Activated naive CD8-positive, alpha-beta T cell treated with anti-CD3 and anti-CD28 coated beads, Interleukin-2, amount 50 U/mL, for 16 hours (primary cell): Measurements from ENCODE around the gene RPL27.
"Not testable (repeated sequence)": the region's sequence is repeated elsewhere in the genome, so short reads cannot be mapped to it uniquely, and the experiment has no call there.

Experiments
- DNase-seq: peaks from one replicate; pipeline ENCODE4 v3.0.0-alpha.2; 2020; ENCODE audit warnings: low read depth, low spot score

The RPL27 gene

GRCh38 chr17:42997984-42998938 is at the start of gene RPL27:
RPL27 (plus strand) TSS chr17:42998419; CDS start chr17:42998751, 332 bp downstream.
- DNase-seq = peak; percentile 94

DNA sequence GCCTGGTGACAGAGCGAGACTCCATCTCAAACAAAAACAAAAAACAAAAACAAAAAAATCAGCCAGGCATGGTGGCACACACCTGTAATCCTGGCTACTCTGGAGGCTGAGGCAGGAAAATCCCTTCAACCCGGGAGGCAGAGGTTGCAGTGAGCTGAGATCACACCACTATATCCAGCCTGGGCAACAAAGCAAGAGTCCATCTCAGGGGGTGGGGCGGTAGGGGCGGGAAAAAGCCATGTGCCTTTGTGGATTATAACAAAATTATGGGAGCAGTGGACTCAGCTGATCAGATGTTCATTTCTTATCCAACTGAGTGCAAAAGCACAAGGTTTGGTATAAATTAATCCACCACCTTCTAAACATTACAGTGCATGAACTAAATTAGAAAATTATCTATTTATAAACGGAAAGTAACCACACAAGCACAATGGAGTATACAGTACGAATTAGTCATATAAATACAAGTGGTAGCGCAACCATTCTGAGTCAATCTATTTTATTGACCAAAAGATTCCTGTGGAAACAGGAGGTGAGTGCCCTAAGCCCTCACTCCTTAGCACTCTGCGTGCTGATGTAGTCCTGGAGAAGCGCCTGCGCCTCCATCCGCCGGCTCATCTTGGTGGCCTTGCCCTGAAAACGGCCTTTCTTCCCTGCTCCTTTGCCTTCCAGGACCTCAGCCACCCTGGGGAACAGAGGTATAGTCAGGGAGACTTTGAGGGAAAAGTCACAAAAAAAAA is 48.0 kb upstream of the RPL27 start:
- no peak for DNase-seq

GRCh38 chr17:42953669-42954068 is 44.5 kb upstream of the RPL27 start:
- no peak for DNase-seq

DNA sequence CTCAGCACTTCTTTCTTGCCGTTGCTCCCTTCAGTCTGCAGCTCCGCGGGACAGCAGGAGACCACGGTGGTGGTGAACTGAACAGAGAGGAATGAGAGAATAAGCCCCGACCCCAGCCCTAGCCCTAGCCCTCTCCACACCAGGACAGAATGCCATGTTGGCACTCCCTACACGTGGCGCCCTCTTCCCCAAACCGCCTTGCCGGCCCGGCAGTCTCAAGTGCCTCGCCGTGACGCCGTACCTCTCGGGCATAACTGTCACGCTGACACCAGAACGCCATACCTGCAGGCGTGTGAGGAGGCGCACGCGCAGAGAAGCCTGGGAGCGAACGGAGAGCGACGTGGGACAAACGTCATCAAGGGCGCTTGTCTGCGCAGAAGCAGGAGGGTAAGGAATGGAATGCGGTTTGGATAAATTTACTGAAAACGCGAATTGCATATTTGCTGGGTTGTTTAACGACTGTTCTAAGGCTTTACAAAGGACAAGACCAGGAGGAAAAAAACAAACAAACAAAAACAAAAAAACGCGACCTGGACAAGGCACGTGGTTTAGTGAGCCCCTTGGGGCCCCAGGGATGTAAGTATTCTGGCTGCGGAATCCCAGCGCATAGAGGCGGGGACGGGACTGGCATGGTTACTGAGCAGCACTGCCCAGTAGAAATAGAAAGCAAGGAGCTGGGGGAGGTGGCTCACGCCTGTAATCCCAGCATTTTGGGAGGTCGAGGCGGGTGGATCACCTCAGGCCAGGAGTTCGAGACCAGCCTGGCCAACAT is 33.9 kb upstream of the RPL27 start, which contains the start of gene AARSD1:
Gene AARSD1 (minus strand): TSS at position 294 of the 772 bp plus-strand sequence. CDS start 14 bp downstream, at position 280.
- DNase-seq = peak; percentile 78

DNA sequence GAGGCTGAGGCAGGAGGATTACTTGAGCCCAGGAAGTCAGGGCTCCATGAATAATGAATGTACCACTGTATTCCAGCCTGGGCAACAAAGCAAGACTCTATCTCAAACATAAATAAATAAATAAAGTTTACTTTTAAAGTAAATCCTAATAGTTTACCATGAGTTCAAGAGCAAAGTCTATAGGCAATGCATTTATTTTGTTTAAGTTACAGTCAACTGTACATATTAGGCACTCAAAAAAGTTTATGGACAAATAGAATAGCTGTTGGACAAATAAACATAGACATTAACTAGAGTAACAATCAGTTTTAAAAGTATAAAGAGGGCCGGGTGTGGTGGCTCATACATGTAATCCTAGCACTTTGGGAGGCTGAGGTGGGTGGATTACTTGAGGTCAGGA is 30.3 kb upstream of the RPL27 start:
- no peak for DNase-seq

DNA sequence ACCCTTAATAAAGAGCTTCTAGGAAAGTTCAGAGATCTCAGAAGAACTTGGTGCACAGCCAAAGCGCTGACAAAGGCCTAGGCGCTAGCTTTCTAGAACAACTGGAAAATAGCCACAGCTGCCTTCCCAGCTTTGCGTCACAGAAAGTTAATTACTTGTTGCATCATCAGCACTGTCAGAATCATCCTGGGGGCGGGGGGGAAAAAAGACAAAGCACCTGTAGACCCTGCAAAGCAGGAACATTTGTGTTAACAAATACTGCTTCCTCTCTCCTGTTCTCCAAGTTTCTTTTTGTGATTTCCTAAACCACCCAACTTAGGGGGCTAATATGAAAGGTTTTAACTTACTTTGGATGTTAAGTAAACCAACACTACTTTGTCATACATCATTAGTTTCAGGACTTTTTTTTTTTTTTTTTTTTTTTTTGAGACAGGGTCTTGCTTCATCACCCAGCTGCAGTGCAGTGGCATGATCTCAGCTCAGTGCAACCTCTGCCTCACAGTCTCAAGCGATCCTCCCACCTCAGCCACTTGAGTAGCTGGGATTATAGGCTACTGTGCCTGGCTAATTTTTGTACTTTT is 29.1 kb upstream of the RPL27 start:
- DNase-seq = no peak

GRCh38 chr17:42971589-42971988 is 26.6 kb upstream of the RPL27 start:
- no peak for DNase-seq

- DNase-seq = not testable (repeated sequence)
These were observed 24.9 kb upstream of the RPL27 start for GRCh38 chr17:42973323-42973722.

GRCh38 chr17:42975265-42975664 is 23.0 kb upstream of the RPL27 start:
- DNase-seq = no peak

- DNase-seq = not testable (repeated sequence)
These were observed 22.5 kb upstream of the RPL27 start for GRCh38 chr17:42975701-42976100.

DNA sequence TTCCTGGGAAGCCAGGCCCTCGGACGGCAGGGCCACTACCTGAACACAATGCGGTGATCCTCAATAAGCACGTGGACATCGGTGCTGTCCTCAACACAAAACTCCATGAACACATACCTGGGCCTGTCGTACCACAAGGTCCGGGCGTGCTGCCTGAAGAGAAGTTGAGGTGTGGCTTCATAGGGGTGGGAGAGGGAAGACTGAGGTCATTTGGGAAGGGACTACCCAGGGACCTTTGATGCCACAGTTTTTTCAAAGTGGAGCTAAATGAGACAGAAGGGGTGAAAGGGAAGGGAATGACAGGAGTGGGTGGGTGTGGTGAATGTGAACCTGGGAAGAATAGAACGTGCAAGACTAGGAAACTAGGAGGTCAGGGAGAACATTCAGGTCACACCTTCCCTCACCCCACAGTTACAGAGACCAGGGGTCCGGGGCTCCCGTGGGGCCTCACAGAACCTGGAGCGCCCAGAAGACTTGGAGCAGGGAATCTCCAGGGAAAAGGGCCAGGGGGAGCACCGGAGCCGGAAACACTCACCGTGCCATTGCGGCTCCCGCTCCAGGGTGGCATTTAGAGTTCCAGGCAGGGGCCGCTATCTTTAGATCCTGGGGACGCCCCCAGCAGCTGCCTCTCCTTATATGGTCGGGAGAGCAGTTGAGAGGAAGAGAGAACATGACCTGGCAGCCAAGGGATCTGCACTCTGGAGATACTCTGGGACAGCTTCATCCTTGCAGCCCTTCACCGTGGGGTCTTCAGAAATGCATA is 18.5 kb upstream of the RPL27 start, which contains the start of gene PTGES3L:
Gene PTGES3L (minus strand): TSS at position 570 of the 763 bp plus-strand sequence. CDS start 27 bp downstream, at position 543.
- DNase-seq = no peak

- peak; percentile 81 for DNase-seq
These were observed 17.9 kb upstream of the RPL27 start, which contains the start of gene RUNDC1 for GRCh38 chr17:42980274-42980765. RUNDC1 (plus strand) TSS chr17:42980565; CDS start chr17:42980577, 12 bp downstream.

- DNase-seq = peak; percentile 25
These were observed 17.3 kb upstream of the RPL27 start for GRCh38 chr17:42980766-42981397.

- no peak for DNase-seq
These were observed 16.0 kb upstream of the RPL27 start for GRCh38 chr17:42982266-42982665.

- DNase-seq = no peak
These were observed 13.0 kb upstream of the RPL27 start for GRCh38 chr17:42985225-42985624.

DNA sequence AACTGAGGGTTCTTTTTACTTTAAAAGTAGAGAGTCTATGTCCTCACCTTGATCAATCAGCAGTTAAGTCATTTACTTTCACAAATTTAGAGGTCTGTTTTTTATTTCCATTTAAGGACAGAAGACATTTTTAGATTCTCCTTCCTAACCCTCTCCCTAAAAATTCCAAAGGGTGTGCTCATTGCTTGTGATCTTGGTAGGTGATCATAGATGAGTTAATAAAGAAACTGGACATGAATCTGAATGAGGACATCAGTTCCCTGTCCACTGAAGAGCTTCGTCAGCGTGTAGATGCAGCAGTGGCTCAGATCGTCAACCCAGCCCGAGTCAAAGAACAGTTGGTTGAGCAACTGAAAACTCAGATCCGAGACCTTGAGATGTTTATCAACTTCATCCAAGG is 9.1 kb upstream of the RPL27 start:
- no peak for DNase-seq

DNA sequence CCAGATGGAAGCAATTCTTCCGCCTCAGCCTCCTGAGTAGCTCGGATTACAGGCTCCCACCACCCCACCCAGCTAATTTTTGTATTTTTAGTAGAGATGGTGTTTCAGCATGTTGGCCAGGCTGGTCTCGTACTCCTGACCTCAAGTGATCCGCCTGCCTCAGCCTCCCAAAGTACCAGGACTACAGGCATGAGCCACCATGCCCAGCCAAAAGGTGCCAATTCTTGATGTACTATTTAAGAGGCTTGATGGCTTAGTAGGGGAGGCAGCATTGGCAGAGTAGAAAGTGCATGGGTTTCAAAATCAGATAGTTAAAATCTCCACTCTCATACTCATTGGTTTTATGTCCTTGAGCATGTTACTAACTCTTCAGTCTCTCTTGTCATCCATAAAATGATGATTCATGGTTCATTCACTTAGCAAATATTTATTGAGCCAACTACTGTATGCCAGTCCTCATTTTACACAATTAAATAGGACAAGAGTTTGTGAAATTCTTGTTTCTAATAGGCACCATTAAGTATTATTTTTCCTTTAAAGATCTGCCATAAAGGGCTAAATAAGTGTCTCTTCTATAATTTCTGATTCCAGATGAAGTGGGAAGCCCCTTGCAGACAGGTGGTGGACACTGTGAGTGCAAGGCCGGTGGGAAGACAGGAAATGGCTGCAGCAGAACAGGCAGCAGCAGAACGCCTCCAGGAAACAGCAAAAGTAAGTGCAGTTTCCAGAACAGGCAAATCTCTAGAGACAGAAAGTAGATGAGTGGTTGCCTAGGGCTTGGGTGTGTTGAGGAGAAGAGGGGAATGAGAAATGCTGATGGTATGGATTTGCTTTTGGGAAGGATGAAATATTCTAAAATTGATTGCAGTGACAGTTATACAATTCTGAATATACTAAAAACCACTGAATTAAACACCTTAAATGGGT is 8.2 kb upstream of the RPL27 start:
- no peak for DNase-seq

DNA sequence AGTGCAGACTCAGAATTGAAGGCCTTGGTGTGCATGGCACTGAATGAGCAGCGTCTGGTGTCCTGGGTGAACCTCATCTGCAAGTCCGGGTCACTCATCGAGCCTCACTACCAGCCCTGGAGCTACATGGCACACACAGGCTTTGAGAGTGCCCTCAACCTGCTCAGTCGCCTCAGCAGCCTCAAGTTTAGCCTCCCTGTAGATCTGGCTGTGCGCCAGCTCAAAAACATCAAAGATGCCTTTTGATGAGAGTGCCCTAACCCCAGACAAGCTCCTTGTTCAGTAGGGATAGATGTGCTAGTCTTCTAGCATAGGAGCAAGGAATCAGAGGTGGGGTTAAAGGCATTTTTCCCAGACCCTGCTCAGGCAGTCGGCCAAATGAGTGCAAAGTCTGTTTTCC is 6.7 kb upstream of the RPL27 start:
- no peak for DNase-seq

- DNase-seq = no peak
These were observed 5.3 kb upstream of the RPL27 start for GRCh38 chr17:42992872-42993271.
